Tibial nerve (tissue), 4 donors: Measurements from ENCODE around the gene LEF1.

Source experiments
- CTCF ChIP-seq, 5 experiments: fragments of 200-600 bp in 3 of 5; fragments of 450-650 bp in 2 of 5; sonication (generic) in 3 of 5; IDR thresholded peaks; one replicate each; pipeline ENCODE4 v1.5.1; 2016 to 2019; ENCODE audit warnings: antibody characterized with exemption in 5 of 5, mild to moderate bottlenecking in 3 of 5, moderate library complexity in 2 of 5
- EP300 ChIP-seq, 2 donors: sonication (generic); formaldehyde crosslinking; IDR thresholded peaks; one replicate each; pipeline ENCODE4 v1.6.1; 2017; ENCODE audit warnings: antibody characterized with exemption in 2 of 2, mild to moderate bottlenecking in 1 of 2
- POLR2A ChIP-seq, 2 donors: fragments of 450-650 bp; IDR thresholded peaks; one replicate each; pipeline ENCODE4 v1.6.1; 2017; ENCODE audit warnings: antibody characterized with exemption in 2 of 2, mild to moderate bottlenecking in 2 of 2, moderate library complexity in 2 of 2

- no peak for TF ChIP-seq CTCF (IDR thresholded peaks at IDR 0.05)
- no peak for TF ChIP-seq POLR2A (IDR thresholded peaks at IDR 0.05)
- no peak for TF ChIP-seq EP300 (IDR thresholded peaks at IDR 0.05)
Observed at GRCh38 chr4:108042927-108043326, 125.8 kb downstream of the LEF1 start.
